HEK293 (cell line): ENCODE results near the gene FRAT2.
"Not testable (repeated sequence)": the region's sequence is repeated elsewhere in the genome, so short reads cannot be mapped to it uniquely, and the experiment has no call there.

Source experiments
- CTCF ChIA-PET: fragments of 350-600 bp; formaldehyde crosslinking; extraction: SDS; loops from one replicate; lab custom pipeline; 2021; ENCODE audit warnings: antibody characterized with exemption; lab: Yijun Ruan, JAX
- POLR2A ChIA-PET: fragments of 300-600 bp; formaldehyde crosslinking; extraction: SDS; loops from one replicate; lab custom pipeline; 2020; ENCODE audit warnings: antibody characterized with exemption, inconsistent platforms; lab: Yijun Ruan, JAX
- H3K27ac ChIP-seq: fragments of 200-500 bp; sonication (Bioruptor generic); 2 replicates; pipeline ENCODE4 v1.5.1; 2014; ENCODE audit warnings: low read depth, low read length, control low read depth, inconsistent platforms; ENCODE audit errors: extremely low read depth
- H3K36me3 ChIP-seq, 2 experiments: fragments of 200-500 bp in 1 of 2; sonication (Bioruptor generic) in 1 of 2; 1 replicate in 1 of 2; 2 replicates in 1 of 2; pipeline ENCODE4 v1.5.1; 2014 to 2017; ENCODE audit warnings: inconsistent platforms in 2 of 2, low read length in 2 of 2; ENCODE audit not compliant: control insufficient read depth in 2 of 2, insufficient read depth in 1 of 2
- H3K4me1 ChIP-seq: fragments of 200-500 bp; sonication (Bioruptor generic); 2 replicates; pipeline ENCODE4 v1.5.1; 2014; ENCODE audit warnings: mild to moderate bottlenecking, low read length, inconsistent platforms; ENCODE audit not compliant: control insufficient read depth, insufficient read depth
- H3K4me3 ChIP-seq: 2 replicates; pipeline ENCODE4 v1.5.1; 2011; ENCODE audit warnings: low read depth, mild to moderate bottlenecking, control low read depth, low read length, moderate library complexity
- H3K9me3 ChIP-seq: fragments of 200-500 bp; sonication (Bioruptor generic); 2 replicates; pipeline ENCODE4 v1.5.1; 2014; ENCODE audit warnings: low read depth, low read length, inconsistent platforms; ENCODE audit not compliant: control insufficient read depth, insufficient read depth
- KLF1 ChIP-seq: fragments of 450-650 bp; formaldehyde crosslinking; IDR thresholded peaks from 2 replicates; pipeline ENCODE4 v1.5.1; 2016; ENCODE audit warnings: missing biosample characterization, missing genetic modification characterization
- KLF8 ChIP-seq: fragments of 450-650 bp; formaldehyde crosslinking; IDR thresholded peaks from 2 replicates; pipeline ENCODE4 v1.5.1; 2016; ENCODE audit warnings: missing biosample characterization, missing genetic modification characterization
- SALL2 ChIP-seq: fragments of 450-650 bp; formaldehyde crosslinking; IDR thresholded peaks from 2 replicates; pipeline ENCODE4 v1.5.0; 2017; ENCODE audit warnings: missing biosample characterization, mild to moderate bottlenecking, missing genetic modification characterization, borderline replicate concordance
- ZNF121 ChIP-seq: fragments of 450-650 bp; formaldehyde crosslinking; IDR thresholded peaks from 2 replicates; pipeline ENCODE4 v1.5.1; 2016; ENCODE audit warnings: missing biosample characterization, missing genetic modification characterization
- ZNF169 ChIP-seq: fragments of 450-650 bp; formaldehyde crosslinking; IDR thresholded peaks from 2 replicates; pipeline ENCODE4 v1.5.1; 2016; ENCODE audit warnings: missing biosample characterization, missing genetic modification characterization
- ZNF175 ChIP-seq: fragments of 450-650 bp; formaldehyde crosslinking; IDR thresholded peaks from 2 replicates; pipeline ENCODE4 v1.5.1; 2016; ENCODE audit warnings: missing biosample characterization, missing genetic modification characterization
- ZNF335 ChIP-seq: fragments of 450-650 bp; formaldehyde crosslinking; conservative IDR thresholded peaks from 2 replicates; pipeline ENCODE4 v1.5.1; 2016; ENCODE audit warnings: missing biosample characterization, missing genetic modification characterization
- ZNF341 ChIP-seq: fragments of 450-650 bp; formaldehyde crosslinking; IDR thresholded peaks from 2 replicates; pipeline ENCODE4; 2016; ENCODE audit warnings: low read depth, missing biosample characterization, missing genetic modification characterization
- ZNF350 ChIP-seq: fragments of 450-650 bp; formaldehyde crosslinking; IDR thresholded peaks from 2 replicates; pipeline ENCODE4 v1.5.0; 2017; ENCODE audit warnings: missing biosample characterization, mild to moderate bottlenecking, missing genetic modification characterization
- ZNF514 ChIP-seq: fragments of 450-650 bp; formaldehyde crosslinking; IDR thresholded peaks from 2 replicates; pipeline ENCODE4 v1.5.1; 2016; ENCODE audit warnings: missing biosample characterization, missing genetic modification characterization
- ZNF596 ChIP-seq: fragments of 450-650 bp; IDR thresholded peaks from 2 replicates; pipeline ENCODE4 v1.5.0; 2018; ENCODE audit warnings: missing biosample characterization, mild to moderate bottlenecking, missing genetic modification characterization, moderate library complexity
- ZNF777 ChIP-seq: fragments of 450-650 bp; formaldehyde crosslinking; IDR thresholded peaks from 2 replicates; pipeline ENCODE4 v1.5.1; 2017; ENCODE audit warnings: missing biosample characterization, missing genetic modification characterization, borderline replicate concordance
- TF ChIP-seq, protein P1 (sequence below): fragments of 450-650 bp; formaldehyde crosslinking; conservative IDR thresholded peaks from 2 replicates; pipeline ENCODE4 v1.5.1; 2016; ENCODE audit warnings: low read depth, missing biosample characterization, missing genetic modification characterization
- TF ChIP-seq, protein P2 (sequence below): fragments of 450-650 bp; formaldehyde crosslinking; IDR thresholded peaks from 2 replicates; pipeline ENCODE4 v1.5.1; 2016; ENCODE audit warnings: missing biosample characterization, missing genetic modification characterization
- TF ChIP-seq, protein P3 (sequence below): fragments of 450-650 bp; formaldehyde crosslinking; IDR thresholded peaks from 2 replicates; pipeline ENCODE4 v1.5.1; 2016; ENCODE audit warnings: missing biosample characterization, missing genetic modification characterization, borderline replicate concordance
- TF ChIP-seq, protein P4 (sequence below): fragments of 450-650 bp; formaldehyde crosslinking; IDR thresholded peaks from 2 replicates; pipeline ENCODE4 v1.5.1; 2016; ENCODE audit warnings: missing biosample characterization, missing genetic modification characterization

FRAT2 gene

DNA sequence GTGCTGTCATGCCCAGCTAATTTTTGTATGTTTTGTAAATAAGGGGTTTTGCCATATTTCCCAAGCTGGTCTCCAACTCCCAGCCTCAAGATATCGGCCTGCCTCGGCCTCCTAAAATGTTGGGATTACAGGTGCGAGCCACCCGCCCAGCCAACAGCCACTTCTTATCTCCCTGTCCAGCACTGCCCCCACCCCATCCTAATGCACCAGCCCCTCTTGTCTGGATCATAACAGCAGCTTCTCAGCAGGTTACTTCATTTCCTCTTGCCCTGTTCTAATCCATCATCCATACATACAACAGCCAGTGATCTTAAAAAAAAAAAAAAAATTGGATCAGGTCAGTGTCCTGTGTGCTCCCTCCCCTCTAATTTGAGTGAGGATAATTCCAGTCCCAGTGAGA is 12.8 kb upstream of the FRAT2 start (continued):
- TF ChIP-seq, protein P1, sequence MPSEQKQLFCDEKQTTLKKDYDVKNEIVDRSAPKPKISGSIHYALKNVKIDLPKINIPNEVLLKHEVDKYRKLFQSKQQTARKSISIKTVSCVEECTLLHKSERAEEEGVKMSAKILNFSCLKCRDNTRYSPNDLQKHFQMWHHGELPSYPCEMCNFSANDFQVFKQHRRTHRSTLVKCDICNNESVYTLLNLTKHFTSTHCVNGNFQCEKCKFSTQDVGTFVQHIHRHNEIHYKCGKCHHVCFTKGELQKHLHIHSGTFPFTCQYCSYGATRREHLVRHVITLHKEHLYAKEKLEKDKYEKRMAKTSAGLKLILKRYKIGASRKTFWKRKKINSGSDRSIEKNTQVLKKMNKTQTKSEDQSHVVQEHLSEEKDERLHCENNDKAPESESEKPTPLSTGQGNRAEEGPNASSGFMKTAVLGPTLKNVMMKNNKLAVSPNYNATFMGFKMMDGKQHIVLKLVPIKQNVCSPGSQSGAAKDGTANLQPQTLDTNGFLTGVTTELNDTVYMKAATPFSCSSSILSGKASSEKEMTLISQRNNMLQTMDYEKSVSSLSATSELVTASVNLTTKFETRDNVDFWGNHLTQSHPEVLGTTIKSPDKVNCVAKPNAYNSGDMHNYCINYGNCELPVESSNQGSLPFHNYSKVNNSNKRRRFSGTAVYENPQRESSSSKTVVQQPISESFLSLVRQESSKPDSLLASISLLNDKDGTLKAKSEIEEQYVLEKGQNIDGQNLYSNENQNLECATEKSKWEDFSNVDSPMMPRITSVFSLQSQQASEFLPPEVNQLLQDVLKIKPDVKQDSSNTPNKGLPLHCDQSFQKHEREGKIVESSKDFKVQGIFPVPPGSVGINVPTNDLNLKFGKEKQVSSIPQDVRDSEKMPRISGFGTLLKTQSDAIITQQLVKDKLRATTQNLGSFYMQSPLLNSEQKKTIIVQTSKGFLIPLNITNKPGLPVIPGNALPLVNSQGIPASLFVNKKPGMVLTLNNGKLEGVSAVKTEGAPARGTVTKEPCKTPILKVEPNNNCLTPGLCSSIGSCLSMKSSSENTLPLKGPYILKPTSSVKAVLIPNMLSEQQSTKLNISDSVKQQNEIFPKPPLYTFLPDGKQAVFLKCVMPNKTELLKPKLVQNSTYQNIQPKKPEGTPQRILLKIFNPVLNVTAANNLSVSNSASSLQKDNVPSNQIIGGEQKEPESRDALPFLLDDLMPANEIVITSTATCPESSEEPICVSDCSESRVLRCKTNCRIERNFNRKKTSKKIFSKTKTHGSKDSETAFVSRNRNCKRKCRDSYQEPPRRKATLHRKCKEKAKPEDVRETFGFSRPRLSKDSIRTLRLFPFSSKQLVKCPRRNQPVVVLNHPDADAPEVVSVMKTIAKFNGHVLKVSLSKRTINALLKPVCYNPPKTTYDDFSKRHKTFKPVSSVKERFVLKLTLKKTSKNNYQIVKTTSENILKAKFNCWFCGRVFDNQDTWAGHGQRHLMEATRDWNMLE (tag by site-specific recombination): no peak

DNA sequence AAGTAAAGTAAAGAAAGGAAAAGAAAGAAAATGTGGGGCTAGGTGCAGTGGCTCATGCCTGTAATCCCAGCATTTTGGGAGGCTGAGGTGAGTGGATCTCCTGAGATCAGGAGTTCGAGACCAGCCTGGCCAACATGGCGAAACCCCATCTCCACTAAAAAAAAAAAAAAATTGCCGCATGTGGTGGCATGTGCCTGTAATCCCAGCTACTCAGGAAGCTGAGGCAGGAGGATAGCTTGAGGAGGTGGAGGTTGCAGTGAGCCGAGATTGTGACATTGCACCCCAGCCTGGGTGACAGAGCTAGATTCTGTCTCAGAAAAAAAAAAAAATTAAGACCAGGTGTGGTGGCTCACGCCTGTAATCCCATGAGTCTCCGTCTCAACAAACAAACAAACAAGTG is 9.1 kb upstream of the FRAT2 start:
- H3K27ac ChIP-seq, H3K4me1 ChIP-seq, H3K9me3 ChIP-seq, H3K4me3 ChIP-seq, H3K36me3 ChIP-seq: not testable (repeated sequence)
- CTCF ChIA-PET: interaction anchor here (1.1 kb wide), 1 partner anchor 73 kb away, joined by 3 read pairs; no protein-coding TSS in a partner anchor
- TF ChIP-seq, protein P2, sequence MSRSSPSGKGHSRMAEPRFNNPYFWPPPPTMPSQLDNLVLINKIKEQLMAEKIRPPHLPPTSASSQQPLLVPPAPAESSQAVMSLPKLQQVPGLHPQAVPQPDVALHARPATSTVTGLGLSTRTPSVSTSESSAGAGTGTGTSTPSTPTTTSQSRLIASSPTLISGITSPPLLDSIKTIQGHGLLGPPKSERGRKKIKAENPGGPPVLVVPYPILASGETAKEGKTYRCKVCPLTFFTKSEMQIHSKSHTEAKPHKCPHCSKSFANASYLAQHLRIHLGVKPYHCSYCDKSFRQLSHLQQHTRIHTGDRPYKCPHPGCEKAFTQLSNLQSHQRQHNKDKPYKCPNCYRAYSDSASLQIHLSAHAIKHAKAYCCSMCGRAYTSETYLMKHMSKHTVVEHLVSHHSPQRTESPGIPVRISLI (tag by site-specific recombination): peak; percentile 76
- POLR2A ChIA-PET: interaction anchor here (0.7 kb wide), 1 partner anchor 65 kb away, joined by 4 read pairs; no protein-coding TSS in a partner anchor

DNA sequence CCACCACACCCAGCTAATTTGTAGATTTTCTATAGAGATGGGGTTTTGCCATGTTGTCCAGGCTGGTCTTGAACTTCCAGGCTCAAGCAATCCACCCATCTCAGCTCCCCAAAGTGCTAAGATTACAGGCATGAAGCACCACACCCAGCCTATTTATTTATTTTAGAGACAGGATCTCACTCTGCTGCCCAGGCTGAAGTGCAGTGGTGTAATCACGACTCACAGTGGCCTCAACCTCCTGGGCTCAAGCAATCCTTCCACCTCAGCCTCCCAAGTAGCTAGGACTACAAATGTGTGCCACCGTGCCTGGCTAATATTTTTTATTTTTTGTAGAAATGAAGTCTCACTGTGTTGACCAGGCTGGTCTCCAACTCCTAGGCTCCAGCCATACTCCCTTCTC is 6.9 kb upstream of the FRAT2 start:
- Histone ChIP-seq H3K4me3 (no peak overlapping the region), H3K36me3 (no peaks in the 10 kb centered on the region), H3K4me1 (peaks cover 11% of the 10 kb centered on the region), H3K27ac (no peak overlapping the region), H3K9me3 (no peaks in the 10 kb centered on the region)
- peak; percentile 85 for TF ChIP-seq ZNF121
- TF ChIP-seq ZNF175 (tag by site-specific recombination): no peak
- peak; percentile 73 for TF ChIP-seq KLF1 (tag by site-specific recombination)
- CTCF ChIA-PET: interaction anchor here (0.7 to 1.2 kb wide), 3 partner anchors 59 to 131 kb away, joined by 3 to 8 read pairs (median 5); no protein-coding TSS in a partner anchor
- POLR2A ChIA-PET: interaction anchor here (1.9 kb wide), 1 partner anchor 13 kb away, joined by 9 read pairs; no protein-coding TSS in a partner anchor

DNA sequence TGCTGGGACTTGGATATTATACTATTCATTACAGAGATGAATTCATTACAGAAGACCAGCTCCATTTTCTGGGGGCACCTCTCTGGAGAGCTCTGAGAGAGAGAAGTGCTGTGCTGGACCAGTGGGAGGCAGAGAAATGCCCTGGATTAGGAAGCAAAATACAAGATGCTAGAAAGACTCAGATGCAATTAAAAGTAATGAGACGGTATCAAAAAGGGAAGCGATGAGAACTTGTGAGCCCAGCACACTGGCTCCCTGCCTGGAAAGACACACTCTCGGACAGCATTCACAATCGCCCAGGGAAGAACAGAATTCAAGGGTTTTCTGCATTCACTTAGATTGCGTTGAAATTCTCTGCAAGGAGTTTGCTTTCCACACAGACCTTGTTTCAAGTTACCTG is 3.5 kb upstream of the FRAT2 start:
- no peaks in the 10 kb centered on the region for H3K9me3 ChIP-seq
- ChIA-PET POLR2A (no interaction called here), CTCF (interaction anchor here (0.9 kb wide), 1 partner anchor 127 kb away, joined by 3 read pairs; no protein-coding TSS in a partner anchor)
- H3K27ac ChIP-seq: no peak overlapping the region
- peaks cover 16% of the 10 kb centered on the region for H3K4me1 ChIP-seq
- H3K4me3 ChIP-seq: no peak overlapping the region
- H3K36me3 ChIP-seq: no peaks in the 10 kb centered on the region
- no peak for TF ChIP-seq SALL2 (tag by site-specific recombination)
- no peak for TF ChIP-seq ZNF169 (tag by site-specific recombination)
- TF ChIP-seq ZNF350 (tag by site-specific recombination): no peak
- TF ChIP-seq ZNF341 (tag by site-specific recombination): no peak
- TF ChIP-seq, protein P3, sequence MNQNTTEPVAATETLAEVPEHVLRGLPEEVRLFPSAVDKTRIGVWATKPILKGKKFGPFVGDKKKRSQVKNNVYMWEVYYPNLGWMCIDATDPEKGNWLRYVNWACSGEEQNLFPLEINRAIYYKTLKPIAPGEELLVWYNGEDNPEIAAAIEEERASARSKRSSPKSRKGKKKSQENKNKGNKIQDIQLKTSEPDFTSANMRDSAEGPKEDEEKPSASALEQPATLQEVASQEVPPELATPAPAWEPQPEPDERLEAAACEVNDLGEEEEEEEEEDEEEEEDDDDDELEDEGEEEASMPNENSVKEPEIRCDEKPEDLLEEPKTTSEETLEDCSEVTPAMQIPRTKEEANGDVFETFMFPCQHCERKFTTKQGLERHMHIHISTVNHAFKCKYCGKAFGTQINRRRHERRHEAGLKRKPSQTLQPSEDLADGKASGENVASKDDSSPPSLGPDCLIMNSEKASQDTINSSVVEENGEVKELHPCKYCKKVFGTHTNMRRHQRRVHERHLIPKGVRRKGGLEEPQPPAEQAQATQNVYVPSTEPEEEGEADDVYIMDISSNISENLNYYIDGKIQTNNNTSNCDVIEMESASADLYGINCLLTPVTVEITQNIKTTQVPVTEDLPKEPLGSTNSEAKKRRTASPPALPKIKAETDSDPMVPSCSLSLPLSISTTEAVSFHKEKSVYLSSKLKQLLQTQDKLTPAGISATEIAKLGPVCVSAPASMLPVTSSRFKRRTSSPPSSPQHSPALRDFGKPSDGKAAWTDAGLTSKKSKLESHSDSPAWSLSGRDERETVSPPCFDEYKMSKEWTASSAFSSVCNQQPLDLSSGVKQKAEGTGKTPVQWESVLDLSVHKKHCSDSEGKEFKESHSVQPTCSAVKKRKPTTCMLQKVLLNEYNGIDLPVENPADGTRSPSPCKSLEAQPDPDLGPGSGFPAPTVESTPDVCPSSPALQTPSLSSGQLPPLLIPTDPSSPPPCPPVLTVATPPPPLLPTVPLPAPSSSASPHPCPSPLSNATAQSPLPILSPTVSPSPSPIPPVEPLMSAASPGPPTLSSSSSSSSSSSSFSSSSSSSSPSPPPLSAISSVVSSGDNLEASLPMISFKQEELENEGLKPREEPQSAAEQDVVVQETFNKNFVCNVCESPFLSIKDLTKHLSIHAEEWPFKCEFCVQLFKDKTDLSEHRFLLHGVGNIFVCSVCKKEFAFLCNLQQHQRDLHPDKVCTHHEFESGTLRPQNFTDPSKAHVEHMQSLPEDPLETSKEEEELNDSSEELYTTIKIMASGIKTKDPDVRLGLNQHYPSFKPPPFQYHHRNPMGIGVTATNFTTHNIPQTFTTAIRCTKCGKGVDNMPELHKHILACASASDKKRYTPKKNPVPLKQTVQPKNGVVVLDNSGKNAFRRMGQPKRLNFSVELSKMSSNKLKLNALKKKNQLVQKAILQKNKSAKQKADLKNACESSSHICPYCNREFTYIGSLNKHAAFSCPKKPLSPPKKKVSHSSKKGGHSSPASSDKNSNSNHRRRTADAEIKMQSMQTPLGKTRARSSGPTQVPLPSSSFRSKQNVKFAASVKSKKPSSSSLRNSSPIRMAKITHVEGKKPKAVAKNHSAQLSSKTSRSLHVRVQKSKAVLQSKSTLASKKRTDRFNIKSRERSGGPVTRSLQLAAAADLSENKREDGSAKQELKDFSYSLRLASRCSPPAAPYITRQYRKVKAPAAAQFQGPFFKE (tag by site-specific recombination): no peak
- no peak for TF ChIP-seq ZNF777 (tag by site-specific recombination)
- TF ChIP-seq, protein P4, sequence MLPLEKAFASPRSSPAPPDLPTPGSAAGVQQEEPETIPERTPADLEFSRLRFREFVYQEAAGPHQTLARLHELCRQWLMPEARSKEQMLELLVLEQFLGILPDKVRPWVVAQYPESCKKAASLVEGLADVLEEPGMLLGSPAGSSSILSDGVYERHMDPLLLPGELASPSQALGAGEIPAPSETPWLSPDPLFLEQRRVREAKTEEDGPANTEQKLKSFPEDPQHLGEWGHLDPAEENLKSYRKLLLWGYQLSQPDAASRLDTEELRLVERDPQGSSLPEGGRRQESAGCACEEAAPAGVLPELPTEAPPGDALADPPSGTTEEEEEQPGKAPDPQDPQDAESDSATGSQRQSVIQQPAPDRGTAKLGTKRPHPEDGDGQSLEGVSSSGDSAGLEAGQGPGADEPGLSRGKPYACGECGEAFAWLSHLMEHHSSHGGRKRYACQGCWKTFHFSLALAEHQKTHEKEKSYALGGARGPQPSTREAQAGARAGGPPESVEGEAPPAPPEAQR (tag by site-specific recombination): no peak
- no peak for TF ChIP-seq ZNF596 (tag by site-specific recombination)
- TF ChIP-seq ZNF514 (tag by site-specific recombination): no peak
- no peak for TF ChIP-seq KLF8 (tag by site-specific recombination)
- no peak for TF ChIP-seq ZNF335 (tag by site-specific recombination)
